ENCODE data around the gene NDUFS2.

The NDUFS2 gene

GRCh38 chr1:161172349-161172748, 29.8 kb upstream of the NDUFS2 start:
- no peak overlapping the region for H2BK5ac ChIP-seq (ENCODE audit: low read depth, low read length, poor library complexity, severe bottlenecking)

GRCh38 chr1:161172776-161173376, 29.3 kb upstream of the NDUFS2 start:
- Histone ChIP-seq H3K79me1 (replicated peaks; ENCODE audit: low read length, poor library complexity, severe bottlenecking) (peaks cover 49% of the 10 kb centered on the region), H3K4me2 (ENCODE audit: low read length, poor library complexity, severe bottlenecking) (no peak overlapping the region), H4K91ac (ENCODE audit: low read length) (no peak overlapping the region), H3K9me3 (ENCODE audit: control insufficient read depth, low read length) (no peaks in the 10 kb centered on the region), H3K36me3 (ENCODE audit: control insufficient read depth in 1 of 2, insufficient read depth in 2 of 2, low read depth in 1 of 2, low read length in 2 of 2) (peaks cover 65% of the 10 kb centered on the region in 2 experiments), H3K4me3 (ENCODE audit: insufficient read depth in 1 of 2, low read depth in 1 of 2, low read length in 2 of 2) (no peak overlapping the region), H3K27me3 (ENCODE audit: control insufficient read depth in 1 of 2, insufficient read depth in 1 of 2, low read length in 2 of 2) (no peaks in the 10 kb centered on the region), H2BK5ac (ENCODE audit: low read depth, low read length, poor library complexity, severe bottlenecking) (no peak overlapping the region), H2AK5ac (ENCODE audit: low read length, severe bottlenecking) (no peak overlapping the region), H3K4me1 (ENCODE audit: control insufficient read depth, insufficient read depth, low read depth, low read length) (peaks cover 20% of the 10 kb centered on the region), H3K18ac (ENCODE audit: low read depth in 1 of 2, low read length in 2 of 2) (no peak overlapping the region), H3K4ac (ENCODE audit: low read depth in 1 of 2, low read length in 2 of 2) (no peak overlapping the region), H3K27ac (ENCODE audit: low read length, poor library complexity, severe bottlenecking) (no peak overlapping the region), H2AFZ (ENCODE audit: low read depth, low read length) (no peak overlapping the region), H3K14ac (ENCODE audit: low read length in 2 of 2) (no peak overlapping the region), H3K23ac (ENCODE audit: low read length in 2 of 2) (no peak overlapping the region), H3K9ac (ENCODE audit: low read length) (peak overlapping the region; percentile 57), H2BK120ac (ENCODE audit: low read depth, low read length) (no peak overlapping the region), H2BK12ac (ENCODE audit: low read length in 2 of 2) (no peak overlapping the region), H2BK15ac (ENCODE audit: low read depth, poor library complexity, severe bottlenecking) (no peak overlapping the region), H4K8ac (ENCODE audit: low read length) (no peak overlapping the region)
- DNase-seq = peak; percentile 70
- 40% methylated on average over 3 of the region's 4 CpGs for WGBS

More at GRCh38 chr1:161172349-161172748, 29.8 kb upstream of the NDUFS2 start:
- no peak overlapping the region for H3K27ac ChIP-seq (ENCODE audit: low read length, poor library complexity, severe bottlenecking)
- no peak overlapping the region for H4K91ac ChIP-seq (ENCODE audit: low read length)
- no peak overlapping the region for H3K14ac ChIP-seq (ENCODE audit: low read length in 2 of 2)
- H3K79me1 ChIP-seq (replicated peaks; ENCODE audit: low read length, poor library complexity, severe bottlenecking) = peaks cover 51% of the 10 kb centered on the region
- no peak overlapping the region for H2AK5ac ChIP-seq (ENCODE audit: low read length, severe bottlenecking)
- H2BK120ac ChIP-seq (ENCODE audit: low read depth, low read length) = no peak overlapping the region
- no peak overlapping the region for H3K4ac ChIP-seq (ENCODE audit: low read depth in 1 of 2, low read length in 2 of 2)
- peaks cover 19% of the 10 kb centered on the region for H3K4me1 ChIP-seq (ENCODE audit: control insufficient read depth, insufficient read depth, low read depth, low read length)
- 89% methylated on average over 1 of the region's 1 CpG for WGBS
- no peak overlapping the region for H3K23ac ChIP-seq (ENCODE audit: low read length in 2 of 2)
- H3K4me3 ChIP-seq (ENCODE audit: insufficient read depth in 1 of 2, low read depth in 1 of 2, low read length in 2 of 2) = no peak overlapping the region
- no peak overlapping the region for H3K18ac ChIP-seq (ENCODE audit: low read depth in 1 of 2, low read length in 2 of 2)
- no peaks in the 10 kb centered on the region for H3K9me3 ChIP-seq (ENCODE audit: control insufficient read depth, low read length)
- peak overlapping the region; percentile 57 for H3K9ac ChIP-seq (ENCODE audit: low read length)
- H3K36me3 ChIP-seq (ENCODE audit: control insufficient read depth in 1 of 2, insufficient read depth in 2 of 2, low read depth in 1 of 2, low read length in 2 of 2) = peaks cover 65 to 67% of the 10 kb centered on the region in 2 experiments
- no peak overlapping the region for H2BK15ac ChIP-seq (ENCODE audit: low read depth, poor library complexity, severe bottlenecking)
- no peak overlapping the region for H4K8ac ChIP-seq (ENCODE audit: low read length)
- no peak overlapping the region for H2AFZ ChIP-seq (ENCODE audit: low read depth, low read length)
- no peak overlapping the region for H2BK12ac ChIP-seq (ENCODE audit: low read length in 2 of 2)
- H3K27me3 ChIP-seq (ENCODE audit: control insufficient read depth in 1 of 2, insufficient read depth in 1 of 2, low read length in 2 of 2) = no peaks in the 10 kb centered on the region
- DNase-seq = no peak
- no peak overlapping the region for H3K4me2 ChIP-seq (ENCODE audit: low read length, poor library complexity, severe bottlenecking)

DNA sequence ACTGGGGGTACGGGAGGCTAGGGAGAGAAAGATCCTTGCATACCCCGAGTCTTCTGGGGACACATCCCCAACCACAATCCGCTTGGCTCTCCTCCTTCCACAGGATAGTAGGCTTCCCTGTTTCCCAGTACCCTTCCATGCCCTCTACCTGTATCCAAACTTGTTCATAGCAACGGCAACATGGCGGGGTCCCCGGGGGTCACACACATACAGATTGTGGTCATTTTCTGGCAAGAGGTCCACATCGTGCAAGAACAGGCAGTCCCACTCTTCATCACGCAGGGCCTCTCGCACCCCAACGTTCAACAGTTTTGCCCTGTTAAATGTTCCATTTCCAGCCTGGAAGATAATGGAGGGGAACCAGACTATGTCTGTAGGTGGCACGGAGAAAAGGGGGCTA, 28.5 kb upstream of the NDUFS2 start:
- Histone ChIP-seq H2BK12ac (ENCODE audit: low read length in 2 of 2) (no peak overlapping the region), H3K36me3 (ENCODE audit: control insufficient read depth in 1 of 2, insufficient read depth in 2 of 2, low read depth in 1 of 2, low read length in 2 of 2) (peaks cover 61 to 62% of the 10 kb centered on the region in 2 experiments), H3K18ac (ENCODE audit: low read depth in 1 of 2, low read length in 2 of 2) (no peak overlapping the region), H3K9me3 (ENCODE audit: control insufficient read depth, low read length) (no peaks in the 10 kb centered on the region), H3K4me3 (ENCODE audit: insufficient read depth in 1 of 2, low read depth in 1 of 2, low read length in 2 of 2) (no peak overlapping the region), H3K14ac (ENCODE audit: low read length in 2 of 2) (no peak overlapping the region), H3K79me1 (replicated peaks; ENCODE audit: low read length, poor library complexity, severe bottlenecking) (peaks cover 44% of the 10 kb centered on the region), H3K27me3 (ENCODE audit: control insufficient read depth in 1 of 2, insufficient read depth in 1 of 2, low read length in 2 of 2) (no peaks in the 10 kb centered on the region), H2BK120ac (ENCODE audit: low read depth, low read length) (no peak overlapping the region), H3K4ac (ENCODE audit: low read depth in 1 of 2, low read length in 2 of 2) (no peak overlapping the region), H2AFZ (ENCODE audit: low read depth, low read length) (no peak overlapping the region), H2BK5ac (ENCODE audit: low read depth, low read length, poor library complexity, severe bottlenecking) (no peak overlapping the region), H4K91ac (ENCODE audit: low read length) (no peak overlapping the region), H3K27ac (ENCODE audit: low read length, poor library complexity, severe bottlenecking) (no peak overlapping the region), H2BK15ac (ENCODE audit: low read depth, poor library complexity, severe bottlenecking) (no peak overlapping the region), H3K4me1 (ENCODE audit: control insufficient read depth, insufficient read depth, low read depth, low read length) (peaks cover 19% of the 10 kb centered on the region), H2AK5ac (ENCODE audit: low read length, severe bottlenecking) (no peak overlapping the region), H3K4me2 (ENCODE audit: low read length, poor library complexity, severe bottlenecking) (no peak overlapping the region), H3K9ac (ENCODE audit: low read length) (peak overlapping the region; percentile 44), H4K8ac (ENCODE audit: low read length) (no peak overlapping the region), H3K23ac (ENCODE audit: low read length in 2 of 2) (no peak overlapping the region)
- no peak for DNase-seq
- WGBS = 99% methylated on average over 11 of the region's 11 CpGs

DNA sequence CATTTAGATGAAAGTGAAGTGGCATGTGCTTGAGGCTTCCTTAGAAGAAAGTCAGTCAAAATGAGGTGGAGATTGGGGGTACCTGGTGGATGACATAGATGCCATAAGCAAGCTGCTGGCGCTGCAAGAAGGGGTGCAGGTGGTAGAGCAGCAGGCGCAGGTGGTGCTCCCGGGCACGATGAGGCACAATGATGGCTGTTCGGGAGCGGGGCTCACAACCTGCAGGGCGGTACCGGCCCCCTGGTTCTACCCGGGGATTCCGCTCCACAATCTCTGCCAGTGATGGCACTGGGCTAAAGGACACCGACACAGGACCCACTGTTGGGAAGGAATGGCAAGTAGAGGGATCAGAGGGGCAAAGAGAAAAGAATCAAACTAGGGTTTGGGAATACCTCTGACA, 27.3 kb upstream of the NDUFS2 start:
- no peak overlapping the region for H2AK5ac ChIP-seq (ENCODE audit: low read length, severe bottlenecking)
- H3K9me3 ChIP-seq (ENCODE audit: control insufficient read depth, low read length) = no peaks in the 10 kb centered on the region
- H2BK120ac ChIP-seq (ENCODE audit: low read depth, low read length) = no peak overlapping the region
- no peak overlapping the region for H3K4me3 ChIP-seq (ENCODE audit: insufficient read depth in 1 of 2, low read depth in 1 of 2, low read length in 2 of 2)
- H3K27ac ChIP-seq (ENCODE audit: low read length, poor library complexity, severe bottlenecking) = no peak overlapping the region
- H3K4me2 ChIP-seq (ENCODE audit: low read length, poor library complexity, severe bottlenecking) = no peak overlapping the region
- H3K23ac ChIP-seq (ENCODE audit: low read length in 2 of 2) = no peak overlapping the region
- H4K91ac ChIP-seq (ENCODE audit: low read length) = no peak overlapping the region
- H4K8ac ChIP-seq (ENCODE audit: low read length) = no peak overlapping the region
- H2BK15ac ChIP-seq (ENCODE audit: low read depth, poor library complexity, severe bottlenecking) = no peak overlapping the region
- no peak overlapping the region for H2BK12ac ChIP-seq (ENCODE audit: low read length in 2 of 2)
- 98% methylated on average over 11 of the region's 11 CpGs for WGBS
- peaks cover 50% of the 10 kb centered on the region in 2 experiments for H3K36me3 ChIP-seq (ENCODE audit: control insufficient read depth in 1 of 2, insufficient read depth in 2 of 2, low read depth in 1 of 2, low read length in 2 of 2)
- no peak overlapping the region for H2BK5ac ChIP-seq (ENCODE audit: low read depth, low read length, poor library complexity, severe bottlenecking)
- peaks cover 37% of the 10 kb centered on the region for H3K79me1 ChIP-seq (replicated peaks; ENCODE audit: low read length, poor library complexity, severe bottlenecking)
- no peak overlapping the region for H3K18ac ChIP-seq (ENCODE audit: low read depth in 1 of 2, low read length in 2 of 2)
- no peaks in the 10 kb centered on the region for H3K27me3 ChIP-seq (ENCODE audit: control insufficient read depth in 1 of 2, insufficient read depth in 1 of 2, low read length in 2 of 2)
- no peak overlapping the region for H3K9ac ChIP-seq (ENCODE audit: low read length)
- DNase-seq = no peak
- H2AFZ ChIP-seq (ENCODE audit: low read depth, low read length) = no peak overlapping the region
- no peak overlapping the region for H3K4ac ChIP-seq (ENCODE audit: low read depth in 1 of 2, low read length in 2 of 2)
- no peak overlapping the region for H3K14ac ChIP-seq (ENCODE audit: low read length in 2 of 2)
- H3K4me1 ChIP-seq (ENCODE audit: control insufficient read depth, insufficient read depth, low read depth, low read length) = peaks cover 19% of the 10 kb centered on the region
